Effector CD4-positive, alpha-beta T cell (primary cell): ENCODE data around the gene RPS27L.

Experiments used
- DNase-seq: peaks from one replicate; pipeline ENCODE4 v3.0.0-alpha.2; 2020
- total RNA-seq: gene quantifications from one replicate; lab custom pipeline; 2026; lab: John Stamatoyannopoulos, UW

RPS27L gene
- 23.6 reads per million, percentile 50 among the genes with 10 or more reads in this experiment for total RNA-seq

- peak; percentile 79 for DNase-seq
These were observed at the start of gene RPS27L for GRCh38 chr15:63157118-63157843. Gene RPS27L, minus strand, starts transcription at chr15:63157477. Its CDS starts 72 bp downstream, at chr15:63157405.

- DNase-seq, result no peak
These were observed 48.8 kb upstream of the RPS27L start for GRCh38 chr15:63206079-63206478.

GRCh38 chr15:63203451-63204090, 46.3 kb upstream of the RPS27L start:
- peak; percentile 39 for DNase-seq

- no peak for DNase-seq
These were observed 45.6 kb upstream of the RPS27L start for GRCh38 chr15:63202861-63203260.

- no peak for DNase-seq
These were observed 43.4 kb upstream of the RPS27L start for GRCh38 chr15:63200464-63201249.

- DNase-seq, result no peak
These were observed 41.3 kb upstream of the RPS27L start for GRCh38 chr15:63198371-63199250.

GRCh38 chr15:63197626-63198025, 40.3 kb upstream of the RPS27L start:
- no peak for DNase-seq

- DNase-seq, result no peak
These were observed 39.6 kb upstream of the RPS27L start for GRCh38 chr15:63196842-63197241.

GRCh38 chr15:63195569-63196015, 38.3 kb upstream of the RPS27L start:
- no peak for DNase-seq

GRCh38 chr15:63194880-63195568, 37.7 kb upstream of the RPS27L start:
- no peak for DNase-seq

- DNase-seq, result no peak
These were observed 37.0 kb upstream of the RPS27L start for GRCh38 chr15:63194302-63194701.

GRCh38 chr15:63192619-63193206, 35.4 kb upstream of the RPS27L start:
- no peak for DNase-seq

- peak; percentile 60 for DNase-seq
These were observed 34.8 kb upstream of the RPS27L start for GRCh38 chr15:63191895-63192618.

- DNase-seq, result no peak
These were observed 33.7 kb upstream of the RPS27L start for GRCh38 chr15:63190769-63191649.

- DNase-seq, result no peak
These were observed 32.9 kb upstream of the RPS27L start for GRCh38 chr15:63189941-63190768.

GRCh38 chr15:63188926-63189871, 31.9 kb upstream of the RPS27L start, which contains the start of gene RAB8B:
Gene RAB8B, plus strand, starts transcription at chr15:63189606. Its CDS starts 19 bp downstream, at chr15:63189625.
- peak; percentile 98 for DNase-seq

GRCh38 chr15:63188247-63188925, 31.1 kb upstream of the RPS27L start:
- no peak for DNase-seq
